ENCODE results near the gene SAPCD1. TPM values are rescaled to one million over a fixed set of nuclear protein-coding genes. Genes with fewer than 3 reads are reported as not detected.
A peak's percentile ranks its signal among the peaks of the same experiment; 100 is the strongest.

SAPCD1 gene
- total RNA-seq, 1 experiment from 2014 or later = 13.7 TPM

GRCh38 chr6:31739639-31740396 is 22.6 kb upstream of the SAPCD1 start, which contains the start of gene MSH5 (continued):
- no peak for TF ChIP-seq ZNF425 (CRISPR knock-in tag; conservative IDR thresholded peaks at IDR 0.05)
- peak; percentile 93 for TF ChIP-seq SP1 (CRISPR knock-in tag; conservative IDR thresholded peaks at IDR 0.05)
- no peak for TF ChIP-seq TP53 (CRISPR knock-in tag; IDR thresholded peaks at IDR 0.05)
- TF ChIP-seq MYBL2 (CRISPR knock-in tag; IDR thresholded peaks at IDR 0.05) = peak; percentile 99
- no peak for TF ChIP-seq ZNF532 (CRISPR knock-in tag; IDR thresholded peaks at IDR 0.05; ENCODE audit: borderline replicate concordance)
- TF ChIP-seq USF1 (CRISPR knock-in tag; IDR thresholded peaks at IDR 0.05) = peak; percentile 85
- TF ChIP-seq OVOL2 (CRISPR knock-in tag; IDR thresholded peaks at IDR 0.05; ENCODE audit: borderline replicate concordance) = no peak
- TF ChIP-seq ATF2 (CRISPR knock-in tag; IDR thresholded peaks at IDR 0.05; ENCODE audit: borderline replicate concordance, low read depth) = peak; percentile 87; the same call in 1 of the 2 replicates
- no peak for TF ChIP-seq ERG (CRISPR knock-in tag; IDR thresholded peaks at IDR 0.05)
- TF ChIP-seq ZBTB43 (CRISPR knock-in tag; IDR thresholded peaks at IDR 0.05) = peak; percentile 98
- TF ChIP-seq E2F4 (CRISPR knock-in tag; IDR thresholded peaks at IDR 0.05; ENCODE audit: borderline replicate concordance, low read depth) = peak; percentile 96
- TF ChIP-seq AFF4 (CRISPR knock-in tag; IDR thresholded peaks at IDR 0.05; ENCODE audit: borderline replicate concordance) = no peak
- no peak for TF ChIP-seq ATF6 (CRISPR knock-in tag; IDR thresholded peaks at IDR 0.05)
- peak; percentile 99 for TF ChIP-seq SMAD3 (CRISPR knock-in tag; IDR thresholded peaks at IDR 0.05; ENCODE audit: borderline replicate concordance)
- TF ChIP-seq ATF3 (CRISPR knock-in tag; conservative IDR thresholded peaks at IDR 0.05) = peak; percentile 58; the same call in 1 of the 2 replicates
- TF ChIP-seq ZNF138 (CRISPR knock-in tag; conservative IDR thresholded peaks at IDR 0.05) = no peak
- TF ChIP-seq CBFB (CRISPR knock-in tag; IDR thresholded peaks at IDR 0.05; ENCODE audit: low read depth) = no peak
